GM18499 (cell line): ENCODE data around the gene RNF151.
"Not testable (repeated sequence)": the region's sequence is repeated elsewhere in the genome, so short reads cannot be mapped to it uniquely, and the experiment has no call there.

Source experiments
- ATAC-seq: cut with Tn5 transposase; IDR thresholded peaks from one replicate; pipeline ENCODE4 v1.9.1; 2021; ENCODE audit warnings: moderate number of reproducible peaks; ENCODE audit not compliant: insufficient read depth, unreplicated experiment

RNF151 gene

GRCh38 chr16:1966460-1966859 lies at the start of gene RNF151:
RNF151 (plus strand) TSS chr16:1966856; CDS start chr16:1966882, 26 bp downstream.
- ATAC-seq, result no peak

GRCh38 chr16:1917056-1917664 lies 49.5 kb upstream of the RNF151 start:
- no peak for ATAC-seq

- no peak for ATAC-seq
Measured at GRCh38 chr16:1917665-1918350, 48.8 kb upstream of the RNF151 start.

- no peak for ATAC-seq
Measured at GRCh38 chr16:1918351-1919326, 48.0 kb upstream of the RNF151 start, which contains the start of gene HS3ST6. HS3ST6 (minus strand) TSS chr16:1918415; CDS start chr16:1918323, 92 bp downstream.

GRCh38 chr16:1919327-1919998 lies 47.2 kb upstream of the RNF151 start:
- no peak for ATAC-seq

GRCh38 chr16:1920122-1920521 lies 46.5 kb upstream of the RNF151 start:
- ATAC-seq, result not testable (repeated sequence)

- ATAC-seq, result no peak
Measured at GRCh38 chr16:1920727-1921171, 45.9 kb upstream of the RNF151 start.

GRCh38 chr16:1922357-1922756 lies 44.3 kb upstream of the RNF151 start:
- ATAC-seq, result no peak

- ATAC-seq, result no peak
Measured at GRCh38 chr16:1923299-1924034, 43.2 kb upstream of the RNF151 start.

- ATAC-seq, result no peak
Measured at GRCh38 chr16:1924095-1924494, 42.6 kb upstream of the RNF151 start.

GRCh38 chr16:1926271-1926670 lies 40.4 kb upstream of the RNF151 start:
- no peak for ATAC-seq

GRCh38 chr16:1929105-1929504 lies 37.6 kb upstream of the RNF151 start:
- no peak for ATAC-seq

GRCh38 chr16:1929578-1930337 lies 36.9 kb upstream of the RNF151 start:
- ATAC-seq, result no peak

- no peak for ATAC-seq
Measured at GRCh38 chr16:1930338-1930720, 36.3 kb upstream of the RNF151 start.

GRCh38 chr16:1932050-1933028 lies 34.3 kb upstream of the RNF151 start:
- no peak for ATAC-seq

- no peak for ATAC-seq
Measured at GRCh38 chr16:1933097-1933661, 33.5 kb upstream of the RNF151 start.

GRCh38 chr16:1936945-1937479 lies 29.6 kb upstream of the RNF151 start:
- no peak for ATAC-seq
